K562 (cell line): ENCODE results near the gene OR7D2. TPM values are rescaled to one million over a fixed set of nuclear protein-coding genes. Genes with fewer than 3 reads are reported as not detected.

Experiments used
- ATAC-seq: fragments of 200-7000 bp; cut with Tn5 transposase; 3 replicates; pipeline ENCODE4 v1.9.1; 2020; ENCODE audit warnings: moderate library complexity
- BruUV-seq: library from RNA; stranded (reverse); fragments of 400-500 nt; replicated peaks from 2 replicates; lab custom pipeline; 2021; lab: Mats Ljungman, UMichigan
- CTCF ChIA-PET: fragments of 300-600 bp; formaldehyde crosslinking; extraction: SDS; loops from one replicate; lab custom pipeline; 2021; ENCODE audit warnings: low intra/inter-chr PET ratio; lab: Yijun Ruan, JAX
- POLR2A ChIA-PET: fragments of 300-600, 350-650 bp; sonication (Branson Sonifier 250); formaldehyde crosslinking; extraction: SDS; loops from one replicate; lab custom pipeline; 2021; ENCODE audit warnings: antibody characterized with exemption, inconsistent platforms; lab: Yijun Ruan, JAX
- DNase-seq, 4 experiments: peaks; one replicate each; pipeline versions ENCODE4 v3.0.0 to v3.0.0-alpha.2; 2011 to 2018; ENCODE audit warnings: low spot score in 3 of 4, mixed read lengths in 3 of 4; ENCODE audit errors: extremely low read depth in 1 of 4
- FAIRE-seq: peaks from 2 replicates; lab custom pipeline; 2011; peaks lifted over from hg19 to GRCh38; lab: Jason Lieb, UNC
- H2AFZ ChIP-seq: 2 replicates; pipeline ENCODE4 v1.6.0; 2011; ENCODE audit warnings: low read depth, low read length, control low read depth, inconsistent platforms
- H3K27ac ChIP-seq: fragments of 200-600 bp; 3 replicates; pipeline ENCODE4 v1.8.0; 2011; ENCODE audit warnings: low read depth, mild to moderate bottlenecking, control low read depth, inconsistent platforms, low read length, moderate library complexity, mixed read lengths; ENCODE audit errors: extremely low read depth
- H3K27me3 ChIP-seq, 2 experiments: fragments of 300-600 bp in 1 of 2; 2 replicates in 1 of 2; 3 replicates in 1 of 2; pipeline versions ENCODE4 v1.6.0 to v1.8.0; 2011; ENCODE audit warnings: inconsistent platforms in 2 of 2, low read length in 2 of 2, mild to moderate bottlenecking in 1 of 2, mixed read lengths in 1 of 2, moderate library complexity in 1 of 2; ENCODE audit not compliant: control insufficient read depth in 2 of 2, insufficient read depth in 2 of 2
- H3K36me3 ChIP-seq: fragments of 300-600 bp; 3 replicates; pipeline ENCODE4 v1.8.0; 2011; ENCODE audit warnings: mild to moderate bottlenecking, low read length, inconsistent platforms; ENCODE audit not compliant: control insufficient read depth, insufficient read depth
- H3K4me1 ChIP-seq, 2 experiments: fragments of 200-600 bp in 1 of 2; replicated peaks in 1 of 2; 2 replicates in 1 of 2; 3 replicates in 1 of 2; pipeline versions ENCODE4 v1.5.1 to v1.8.0; 2011; ENCODE audit warnings: inconsistent platforms in 2 of 2, low read length in 2 of 2, mild to moderate bottlenecking in 1 of 2, mixed read lengths in 1 of 2, moderate library complexity in 1 of 2; ENCODE audit not compliant: control insufficient read depth in 2 of 2, insufficient read depth in 2 of 2
- H3K4me2 ChIP-seq: 2 replicates; pipeline ENCODE4 v1.6.1; 2011; ENCODE audit warnings: low read length, control low read depth, inconsistent platforms, mixed read lengths; ENCODE audit not compliant: insufficient read depth
- H3K4me3 ChIP-seq: fragments of 200-600 bp; sonication (generic), shearing (Covaris generic); 2 replicates; pipeline ENCODE4 v1.5.1; 2016; ENCODE audit warnings: control low read depth, inconsistent platforms
- H3K79me2 ChIP-seq: fragments of 200-600 bp; 3 replicates; pipeline ENCODE4 v1.8.0; 2011; ENCODE audit warnings: low read length, inconsistent platforms; ENCODE audit not compliant: control insufficient read depth, insufficient read depth
- H3K9ac ChIP-seq, 2 experiments: 2 replicates each; pipeline versions ENCODE4 v1.6.0 to v1.6.1; 2011; ENCODE audit warnings: low read depth in 2 of 2, low read length in 2 of 2, control low read depth in 1 of 2, inconsistent platforms in 1 of 2, mild to moderate bottlenecking in 1 of 2, mixed read lengths in 1 of 2; ENCODE audit not compliant: insufficient read depth in 1 of 2
- H3K9me1 ChIP-seq: one replicate; pipeline ENCODE4 v1.6.0; 2011; ENCODE audit warnings: inconsistent platforms, mild to moderate bottlenecking, low read length, moderate library complexity; ENCODE audit not compliant: control insufficient read depth, insufficient read depth
- H3K9me3 ChIP-seq: replicated peaks from 2 replicates; pipeline ENCODE4 v1.5.1; 2011; ENCODE audit warnings: low read depth, low read length, inconsistent platforms; ENCODE audit not compliant: control insufficient read depth, insufficient read depth
- H4K20me1 ChIP-seq: replicated peaks from 2 replicates; pipeline ENCODE4 v1.6.1; 2011; ENCODE audit warnings: low read length, inconsistent platforms, mixed read lengths; ENCODE audit not compliant: control insufficient read depth, insufficient read depth
- DIDO1 ChIP-seq: fragments of 450-650 bp; IDR thresholded peaks from 2 replicates; pipeline ENCODE4 v1.6.1; 2016; ENCODE audit warnings: low read depth, missing biosample characterization, missing genetic modification characterization
- HNRNPH1 ChIP-seq: fragments of 200-400 bp; formaldehyde crosslinking; optimal IDR thresholded peaks from 2 replicates; pipeline ENCODE3; 2017; ENCODE audit warnings: low read depth, mild to moderate bottlenecking, low read length, moderate library complexity
- MAFG ChIP-seq: fragments of 450-650 bp; conservative IDR thresholded peaks from 2 replicates; pipeline ENCODE4 v1.6.1; 2016; ENCODE audit warnings: missing genetic modification characterization, missing compliant biosample characterization
- PURB ChIP-seq: sonication (generic); formaldehyde crosslinking; IDR thresholded peaks from 2 replicates; pipeline ENCODE4 v1.9.0; 2021; ENCODE audit warnings: low read depth, mild to moderate bottlenecking, missing genetic modification reagents
- TOE1 ChIP-seq, 2 experiments: fragments of 450-650 bp in 1 of 2; sonication (generic) in 1 of 2; formaldehyde crosslinking in 1 of 2; IDR thresholded peaks; 2 replicates each; pipeline versions ENCODE4 v1.7.1 to v1.8.0; 2016 to 2022; ENCODE audit warnings: borderline replicate concordance in 2 of 2, mild to moderate bottlenecking in 2 of 2, antibody characterized with exemption in 1 of 2, inconsistent platforms in 1 of 2, low read depth in 1 of 2, missing genetic modification reagents in 1 of 2, moderate library complexity in 1 of 2
- XRCC3 ChIP-seq: fragments of 450-650 bp; IDR thresholded peaks from 2 replicates; pipeline ENCODE4 v1.6.1; 2017; ENCODE audit warnings: mild to moderate bottlenecking, moderate library complexity
- ZNF347 ChIP-seq: fragments of 450-650 bp; formaldehyde crosslinking; IDR thresholded peaks from 2 replicates; pipeline ENCODE4 v1.4.0; 2020; ENCODE audit warnings: low read depth, mild to moderate bottlenecking, moderate library complexity
- ZNF445 ChIP-seq: fragments of 250-450 bp; sonication (Bioruptor Pico); IDR thresholded peaks from 2 replicates; pipeline ENCODE4 v1.4.0; 2020; ENCODE audit warnings: low read depth, mild to moderate bottlenecking, moderate library complexity
- ZNF583 ChIP-seq: fragments of 250-450 bp; sonication (Bioruptor Pico); IDR thresholded peaks from 2 replicates; pipeline ENCODE4 v1.4.0; 2020
- WGBS: fragments of 100-300 bp; shearing (Covaris generic); methylation state at CpG from one replicate; pipeline ENCODE4 v1.1.6; 2016; ENCODE audit warnings: low coverage, mixed read lengths; ENCODE audit not compliant: insufficient coverage; ENCODE audit errors: missing lambda C conversion rate; 5-methylcytosine and 5-hydroxymethylcytosine counted together
- in situ Hi-C: fragments of 300-500 bp; cut with MboI; formaldehyde crosslinking; loops from 4 replicates; pipeline ENCODE4 v1.15.0; 2018; ENCODE audit warnings: inconsistent platforms, mixed read lengths
- intact Hi-C: fragments of 100-400 bp; cut with micrococcal nuclease; formaldehyde crosslinking; loops from 2 replicates; pipeline ENCODE4 v1.14.2; 2022
- polyA plus RNA-seq, 8 experiments: library from polyadenylated mRNA; depleted of rRNA in 4 of 8; stranded (reverse) in 5 of 8; unstranded in 3 of 8; fragments of >200 nt; fragmentation: Nextera tagmentation in 2 of 8; fragmentation: Illumina TruSeq in 1 of 8; extraction: Ambion mirVana in 2 of 8; extraction: Trizol in 1 of 8; gene quantifications; 2 replicates each; pipeline versions ENCODE4 v1.2.1 to v1.2.3, GENCODE V29; 2011 to 2014; ENCODE audit warnings: inconsistent platforms in 1 of 8, missing spikeins in 1 of 8
- total RNA-seq, 7 experiments: library from RNA; depleted of rRNA in 6 of 7; stranded (reverse); fragments of >200 nt in 6 of 7; fragmentation: Illumina TruSeq in 2 of 7; extraction: Trizol in 2 of 7; gene quantifications; 2 replicates each; pipeline versions ENCODE4 v1.2.1 to v1.2.3, GENCODE V29; 2011 to 2021; ENCODE audit warnings: low replicate concordance in 1 of 7
- TF ChIP-seq, protein P1 (sequence below): IDR thresholded peaks from 3 replicates; pipeline ENCODE4 v1.6.1; 2011; ENCODE audit warnings: borderline replicate concordance, mild to moderate bottlenecking, moderate library complexity; ENCODE audit not compliant: insufficient read length; ENCODE audit errors: extremely low read depth
- TF ChIP-seq, protein P2 (sequence below): sonication (generic); formaldehyde crosslinking; IDR thresholded peaks from 2 replicates; pipeline ENCODE4 v1.8.1; 2023; ENCODE audit warnings: mild to moderate bottlenecking, missing genetic modification reagents
- TF ChIP-seq, protein P3 (sequence below): sonication (generic); formaldehyde crosslinking; IDR thresholded peaks from 2 replicates; pipeline ENCODE4 v1.8.0; 2022; ENCODE audit warnings: mild to moderate bottlenecking, missing genetic modification reagents
- TF ChIP-seq, protein P4 (sequence below): fragments of 450-650 bp; IDR thresholded peaks from 2 replicates; pipeline ENCODE4 v1.6.1; 2018; ENCODE audit not compliant: partially characterized antibody

OR7D2 gene
- total and polyA plus RNA-seq, 9 of the 15 experiments (the other 6 are each of a cell fraction or from before 2014, with no cell fraction given): 0.05 to 0.75 (median 0.45) TPM

DNA sequence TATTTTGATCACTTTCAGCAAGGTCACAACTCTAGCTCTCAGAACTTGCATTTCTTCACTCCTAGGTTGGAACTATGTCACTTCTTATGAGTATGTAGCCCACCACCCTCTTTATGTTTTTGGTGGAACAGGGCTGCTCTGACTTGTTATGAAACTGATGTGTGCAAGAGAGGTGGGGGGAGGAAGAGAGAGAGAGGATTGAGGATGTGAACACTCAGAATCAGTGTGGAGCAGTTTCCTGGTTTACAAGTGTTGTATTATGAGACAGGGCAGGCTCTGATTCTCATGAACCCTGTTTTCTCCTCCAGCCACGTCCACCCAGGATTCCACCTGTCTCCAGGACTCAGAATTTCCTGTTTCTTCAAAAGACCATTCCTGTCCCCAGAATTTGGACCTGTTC lies 22.5 kb upstream of the OR7D2 start:
- Histone ChIP-seq H3K27me3 (no peaks in the 10 kb centered on the region), H3K9me1 (no peaks in the 10 kb centered on the region), H3K4me1 (no peaks in the 10 kb centered on the region), H3K4me3 (no peak overlapping the region), H4K20me1 (no peaks in the 10 kb centered on the region), H3K9me3 (peaks cover 32% of the 10 kb centered on the region), H3K79me2 (peaks cover 51% of the 10 kb centered on the region), H3K9ac (no peak overlapping the region), H3K36me3 (peaks cover 83% of the 10 kb centered on the region), H2AFZ (no peak overlapping the region), H3K27ac (no peak overlapping the region), H3K4me2 (no peak overlapping the region)
- DNase-seq: no peak
- CTCF ChIA-PET: no interaction called here
- intact Hi-C loops: loop anchor here (2.0 kb wide), 1 partner anchor 18 kb away; no protein-coding TSS in a partner anchor
- 100% methylated on average over 1 of the region's 1 CpG for WGBS
- POLR2A ChIA-PET: no interaction called here
- no peak for FAIRE-seq
- BruUV-seq: no TSS peak
- in situ Hi-C loops: no loop called here
- no peak for ATAC-seq
- TF ChIP-seq MAFG (tag) (no peak), DIDO1 (tag) (no peak), ZNF583 (CRISPR knock-in tag) (no peak), XRCC3 (no peak), HNRNPH1 (no peak), ZNF445 (CRISPR knock-in tag) (no peak), ZNF347 (CRISPR knock-in tag) (no peak), TOE1 (IDR thresholded peaks at IDR 0.05; ENCODE audit: borderline replicate concordance) (no peak), TOE1 (CRISPR knock-in tag; IDR thresholded peaks at IDR 0.05; ENCODE audit: borderline replicate concordance, low read depth) (no peak), PURB (no peak)
- TF ChIP-seq, protein P1, sequence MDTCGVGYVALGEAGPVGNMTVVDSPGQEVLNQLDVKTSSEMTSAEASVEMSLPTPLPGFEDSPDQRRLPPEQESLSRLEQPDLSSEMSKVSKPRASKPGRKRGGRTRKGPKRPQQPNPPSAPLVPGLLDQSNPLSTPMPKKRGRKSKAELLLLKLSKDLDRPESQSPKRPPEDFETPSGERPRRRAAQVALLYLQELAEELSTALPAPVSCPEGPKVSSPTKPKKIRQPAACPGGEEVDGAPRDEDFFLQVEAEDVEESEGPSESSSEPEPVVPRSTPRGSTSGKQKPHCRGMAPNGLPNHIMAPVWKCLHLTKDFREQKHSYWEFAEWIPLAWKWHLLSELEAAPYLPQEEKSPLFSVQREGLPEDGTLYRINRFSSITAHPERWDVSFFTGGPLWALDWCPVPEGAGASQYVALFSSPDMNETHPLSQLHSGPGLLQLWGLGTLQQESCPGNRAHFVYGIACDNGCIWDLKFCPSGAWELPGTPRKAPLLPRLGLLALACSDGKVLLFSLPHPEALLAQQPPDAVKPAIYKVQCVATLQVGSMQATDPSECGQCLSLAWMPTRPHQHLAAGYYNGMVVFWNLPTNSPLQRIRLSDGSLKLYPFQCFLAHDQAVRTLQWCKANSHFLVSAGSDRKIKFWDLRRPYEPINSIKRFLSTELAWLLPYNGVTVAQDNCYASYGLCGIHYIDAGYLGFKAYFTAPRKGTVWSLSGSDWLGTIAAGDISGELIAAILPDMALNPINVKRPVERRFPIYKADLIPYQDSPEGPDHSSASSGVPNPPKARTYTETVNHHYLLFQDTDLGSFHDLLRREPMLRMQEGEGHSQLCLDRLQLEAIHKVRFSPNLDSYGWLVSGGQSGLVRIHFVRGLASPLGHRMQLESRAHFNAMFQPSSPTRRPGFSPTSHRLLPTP: no peak
- TF ChIP-seq, protein P2, sequence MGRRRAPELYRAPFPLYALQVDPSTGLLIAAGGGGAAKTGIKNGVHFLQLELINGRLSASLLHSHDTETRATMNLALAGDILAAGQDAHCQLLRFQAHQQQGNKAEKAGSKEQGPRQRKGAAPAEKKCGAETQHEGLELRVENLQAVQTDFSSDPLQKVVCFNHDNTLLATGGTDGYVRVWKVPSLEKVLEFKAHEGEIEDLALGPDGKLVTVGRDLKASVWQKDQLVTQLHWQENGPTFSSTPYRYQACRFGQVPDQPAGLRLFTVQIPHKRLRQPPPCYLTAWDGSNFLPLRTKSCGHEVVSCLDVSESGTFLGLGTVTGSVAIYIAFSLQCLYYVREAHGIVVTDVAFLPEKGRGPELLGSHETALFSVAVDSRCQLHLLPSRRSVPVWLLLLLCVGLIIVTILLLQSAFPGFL (CRISPR knock-in tag): no peak
- TF ChIP-seq, protein P3, sequence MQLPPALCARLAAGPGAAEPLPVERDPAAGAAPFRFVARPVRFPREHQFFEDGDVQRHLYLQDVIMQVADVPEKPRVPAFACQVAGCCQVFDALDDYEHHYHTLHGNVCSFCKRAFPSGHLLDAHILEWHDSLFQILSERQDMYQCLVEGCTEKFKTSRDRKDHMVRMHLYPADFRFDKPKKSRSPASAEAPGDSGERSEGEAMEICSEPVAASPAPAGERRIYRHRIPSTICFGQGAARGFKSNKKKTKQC (CRISPR knock-in tag): no peak
- TF ChIP-seq, protein P4, sequence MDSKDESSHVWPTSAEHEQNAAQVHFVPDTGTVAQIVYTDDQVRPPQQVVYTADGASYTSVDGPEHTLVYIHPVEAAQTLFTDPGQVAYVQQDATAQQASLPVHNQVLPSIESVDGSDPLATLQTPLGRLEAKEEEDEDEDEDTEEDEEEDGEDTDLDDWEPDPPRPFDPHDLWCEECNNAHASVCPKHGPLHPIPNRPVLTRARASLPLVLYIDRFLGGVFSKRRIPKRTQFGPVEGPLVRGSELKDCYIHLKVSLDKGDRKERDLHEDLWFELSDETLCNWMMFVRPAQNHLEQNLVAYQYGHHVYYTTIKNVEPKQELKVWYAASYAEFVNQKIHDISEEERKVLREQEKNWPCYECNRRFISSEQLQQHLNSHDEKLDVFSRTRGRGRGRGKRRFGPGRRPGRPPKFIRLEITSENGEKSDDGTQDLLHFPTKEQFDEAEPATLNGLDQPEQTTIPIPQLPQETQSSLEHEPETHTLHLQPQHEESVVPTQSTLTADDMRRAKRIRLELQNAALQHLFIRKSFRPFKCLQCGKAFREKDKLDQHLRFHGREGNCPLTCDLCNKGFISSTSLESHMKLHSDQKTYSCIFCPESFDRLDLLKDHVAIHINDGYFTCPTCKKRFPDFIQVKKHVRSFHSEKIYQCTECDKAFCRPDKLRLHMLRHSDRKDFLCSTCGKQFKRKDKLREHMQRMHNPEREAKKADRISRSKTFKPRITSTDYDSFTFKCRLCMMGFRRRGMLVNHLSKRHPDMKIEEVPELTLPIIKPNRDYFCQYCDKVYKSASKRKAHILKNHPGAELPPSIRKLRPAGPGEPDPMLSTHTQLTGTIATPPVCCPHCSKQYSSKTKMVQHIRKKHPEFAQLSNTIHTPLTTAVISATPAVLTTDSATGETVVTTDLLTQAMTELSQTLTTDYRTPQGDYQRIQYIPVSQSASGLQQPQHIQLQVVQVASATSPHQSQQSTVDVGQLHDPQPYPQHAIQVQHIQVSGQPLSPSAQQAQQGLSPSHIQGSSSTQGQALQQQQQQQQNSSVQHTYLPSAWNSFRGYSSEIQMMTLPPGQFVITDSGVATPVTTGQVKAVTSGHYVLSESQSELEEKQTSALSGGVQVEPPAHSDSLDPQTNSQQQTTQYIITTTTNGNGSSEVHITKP: no peak
